IPS-15b (cell line): Measurements from ENCODE around the gene HNRNPK.
A peak's percentile ranks its signal among the peaks of the same experiment; 100 is the strongest.

Experiments
- H3K27me3 ChIP-seq: one replicate; pipeline ENCODE4 v1.6.1; 2013; ENCODE audit warnings: low read length; ENCODE audit not compliant: control insufficient read depth, insufficient read depth
- H3K36me3 ChIP-seq: one replicate; pipeline ENCODE4 v1.6.1; 2013; ENCODE audit warnings: low read length; ENCODE audit not compliant: control insufficient read depth, insufficient read depth
- H3K4me1 ChIP-seq: one replicate; pipeline ENCODE4 v1.6.1; 2013; ENCODE audit warnings: mild to moderate bottlenecking, low read length; ENCODE audit not compliant: control insufficient read depth, insufficient read depth
- H3K4me3 ChIP-seq: one replicate; pipeline ENCODE4 v1.5.1; 2013; ENCODE audit warnings: low read depth, low read length
- H3K9ac ChIP-seq: one replicate; pipeline ENCODE4 v1.6.1; 2013; ENCODE audit warnings: low read depth, mild to moderate bottlenecking, low read length
- H3K9me3 ChIP-seq: one replicate; pipeline ENCODE4 v1.6.1; 2013; ENCODE audit warnings: mild to moderate bottlenecking, low read length; ENCODE audit not compliant: control insufficient read depth, insufficient read depth

Gene HNRNPK

GRCh38 chr9:83972286-83972685 is 7.7 kb downstream of the HNRNPK start:
- Histone ChIP-seq H3K27me3 (no peaks in the 10 kb centered on the region), H3K9ac (no peak overlapping the region), H3K4me3 (no peak overlapping the region), H3K4me1 (peaks cover 2% of the 10 kb centered on the region), H3K9me3 (no peaks in the 10 kb centered on the region), H3K36me3 (peaks cover 70% of the 10 kb centered on the region)

- Histone ChIP-seq H3K27me3 (no peaks in the 10 kb centered on the region), H3K36me3 (peaks cover 70% of the 10 kb centered on the region), H3K9ac (no peak overlapping the region), H3K4me1 (peaks cover 2% of the 10 kb centered on the region), H3K9me3 (no peaks in the 10 kb centered on the region), H3K4me3 (no peak overlapping the region)
Measured at GRCh38 chr9:83971485-83971884, 8.5 kb downstream of the HNRNPK start.

GRCh38 chr9:83969602-83970001 is 10.4 kb downstream of the HNRNPK start:
- Histone ChIP-seq H3K4me1 (no peaks in the 10 kb centered on the region), H3K27me3 (no peaks in the 10 kb centered on the region), H3K9ac (no peak overlapping the region), H3K4me3 (no peak overlapping the region), H3K36me3 (peaks cover 52% of the 10 kb centered on the region), H3K9me3 (no peaks in the 10 kb centered on the region)

GRCh38 chr9:83967073-83967472 is 12.9 kb downstream of the HNRNPK start:
- Histone ChIP-seq H3K36me3 (peaks cover 35% of the 10 kb centered on the region), H3K9ac (no peak overlapping the region), H3K9me3 (no peaks in the 10 kb centered on the region), H3K4me1 (no peaks in the 10 kb centered on the region), H3K27me3 (no peaks in the 10 kb centered on the region), H3K4me3 (no peak overlapping the region)

GRCh38 chr9:83966209-83966582 is 13.8 kb downstream of the HNRNPK start:
- H3K27me3 ChIP-seq, result no peaks in the 10 kb centered on the region
- no peak overlapping the region for H3K9ac ChIP-seq
- H3K36me3 ChIP-seq, result peaks cover 26% of the 10 kb centered on the region
- H3K4me1 ChIP-seq, result no peaks in the 10 kb centered on the region
- no peak overlapping the region for H3K4me3 ChIP-seq
- no peaks in the 10 kb centered on the region for H3K9me3 ChIP-seq

- H3K4me1 ChIP-seq, result no peaks in the 10 kb centered on the region
- no peaks in the 10 kb centered on the region for H3K27me3 ChIP-seq
- peaks cover 20% of the 10 kb centered on the region for H3K36me3 ChIP-seq
- H3K9ac ChIP-seq, result no peak overlapping the region
- no peaks in the 10 kb centered on the region for H3K9me3 ChIP-seq
- H3K4me3 ChIP-seq, result no peak overlapping the region
Measured at GRCh38 chr9:83965350-83966208, 14.4 kb downstream of the HNRNPK start.

GRCh38 chr9:83964973-83965349 is 15.1 kb downstream of the HNRNPK start:
- Histone ChIP-seq H3K4me3 (no peak overlapping the region), H3K4me1 (no peaks in the 10 kb centered on the region), H3K9me3 (no peaks in the 10 kb centered on the region), H3K27me3 (no peaks in the 10 kb centered on the region), H3K9ac (no peak overlapping the region), H3K36me3 (peaks cover 13% of the 10 kb centered on the region)

GRCh38 chr9:83962165-83962564 is 17.9 kb downstream of the HNRNPK start:
- Histone ChIP-seq H3K4me1 (no peaks in the 10 kb centered on the region), H3K9ac (no peak overlapping the region), H3K27me3 (no peaks in the 10 kb centered on the region), H3K36me3 (no peaks in the 10 kb centered on the region), H3K9me3 (no peaks in the 10 kb centered on the region), H3K4me3 (no peak overlapping the region)

- H3K9me3 ChIP-seq, result no peaks in the 10 kb centered on the region
- no peaks in the 10 kb centered on the region for H3K27me3 ChIP-seq
- no peak overlapping the region for H3K9ac ChIP-seq
- no peaks in the 10 kb centered on the region for H3K4me1 ChIP-seq
- H3K4me3 ChIP-seq, result no peak overlapping the region
- no peaks in the 10 kb centered on the region for H3K36me3 ChIP-seq
Measured at GRCh38 chr9:83960991-83961390, 19.0 kb downstream of the HNRNPK start.

- no peak overlapping the region for H3K4me3 ChIP-seq
Measured at GRCh38 chr9:83959061-83959460, 21.0 kb downstream of the HNRNPK start.

GRCh38 chr9:83957248-83957513 is 22.8 kb downstream of the HNRNPK start:
- Histone ChIP-seq H3K36me3 (no peaks in the 10 kb centered on the region), H3K27me3 (no peaks in the 10 kb centered on the region), H3K9me3 (no peaks in the 10 kb centered on the region), H3K9ac (peak overlapping the region; percentile 90), H3K4me1 (no peaks in the 10 kb centered on the region), H3K4me3 (peak overlapping the region; percentile 87)

More at GRCh38 chr9:83959061-83959460, 21.0 kb downstream of the HNRNPK start:
- Histone ChIP-seq H3K36me3 (no peaks in the 10 kb centered on the region), H3K9me3 (no peaks in the 10 kb centered on the region), H3K27me3 (no peaks in the 10 kb centered on the region), H3K9ac (no peak overlapping the region), H3K4me1 (no peaks in the 10 kb centered on the region)

GRCh38 chr9:83956436-83957247 is 23.4 kb downstream of the HNRNPK start:
- Histone ChIP-seq H3K4me3 (peak overlapping the region; percentile 87), H3K4me1 (no peaks in the 10 kb centered on the region), H3K9ac (peak overlapping the region; percentile 90), H3K36me3 (no peaks in the 10 kb centered on the region), H3K27me3 (no peaks in the 10 kb centered on the region), H3K9me3 (no peaks in the 10 kb centered on the region)
